Memory B cell (primary cell): Measurements from ENCODE around the gene FAM53B.

Experiments
- ATAC-seq: fragments of 150-1000 bp; cut with Tn5 transposase; 2 replicates; pipeline ENCODE4 v1.10.0; 2021; ENCODE audit warnings: low read depth, mild to moderate bottlenecking, moderate library complexity
- DNase-seq, 2 donors: peaks; one replicate each; pipeline ENCODE4 v3.0.0; 2022; ENCODE audit warnings: low spot score in 2 of 2
- H3K27ac Mint-ChIP-seq: one replicate; pipeline ENCODE4 v1.8.0; 2022; ENCODE audit warnings: mild to moderate bottlenecking, moderate library complexity, mixed read lengths
- H3K27me3 Mint-ChIP-seq: one replicate; pipeline ENCODE4 v1.8.0; 2022; ENCODE audit warnings: mixed read lengths
- H3K36me3 Mint-ChIP-seq: one replicate; pipeline ENCODE4 v1.8.0; 2022; ENCODE audit warnings: mild to moderate bottlenecking, mixed read lengths
- H3K4me1 Mint-ChIP-seq: one replicate; pipeline ENCODE4 v1.8.0; 2022; ENCODE audit warnings: mixed read lengths
- H3K4me3 Mint-ChIP-seq: one replicate; pipeline ENCODE4 v1.8.0; 2022; ENCODE audit warnings: mild to moderate bottlenecking, moderate library complexity, mixed read lengths
- H3K9me3 Mint-ChIP-seq: one replicate; pipeline ENCODE4 v1.8.0; 2022; ENCODE audit warnings: mixed read lengths

Gene FAM53B

GRCh38 chr10:124627866-124628675, 116.1 kb downstream of the FAM53B start:
- Mint-ChIP-seq H3K36me3 (peaks cover 7% of the 10 kb centered on the region), H3K9me3 (no peaks in the 10 kb centered on the region), H3K4me1 (peaks cover 37% of the 10 kb centered on the region), H3K27ac (peak overlapping the region; percentile 87), H3K27me3 (no peaks in the 10 kb centered on the region), H3K4me3 (peak overlapping the region; percentile 6)
- no peak for DNase-seq
- ATAC-seq, result no peak

- DNase-seq, result peak in 1 of 2 donors; percentile 50
Observed at GRCh38 chr10:124626759-124627380, 117.3 kb downstream of the FAM53B start.

GRCh38 chr10:124625831-124626238, 118.3 kb downstream of the FAM53B start:
- no peak overlapping the region for H3K4me3 Mint-ChIP-seq
- no peak for DNase-seq
- no peak overlapping the region for H3K27ac Mint-ChIP-seq
- no peaks in the 10 kb centered on the region for H3K27me3 Mint-ChIP-seq
- H3K9me3 Mint-ChIP-seq, result no peaks in the 10 kb centered on the region
- no peak for ATAC-seq
- H3K4me1 Mint-ChIP-seq, result peaks cover 39% of the 10 kb centered on the region
- peaks cover 8% of the 10 kb centered on the region for H3K36me3 Mint-ChIP-seq

More at GRCh38 chr10:124626759-124627380, 117.3 kb downstream of the FAM53B start:
- Mint-ChIP-seq H3K9me3 (no peaks in the 10 kb centered on the region), H3K36me3 (peaks cover 10% of the 10 kb centered on the region), H3K4me3 (peak overlapping the region; percentile 37), H3K4me1 (peaks cover 41% of the 10 kb centered on the region), H3K27me3 (no peaks in the 10 kb centered on the region), H3K27ac (peak overlapping the region; percentile 87)
- peak; percentile 92 for ATAC-seq

- ATAC-seq, result no peak
- H3K4me1 Mint-ChIP-seq, result peaks cover 41% of the 10 kb centered on the region
- H3K9me3 Mint-ChIP-seq, result no peaks in the 10 kb centered on the region
- no peak for DNase-seq
- H3K27me3 Mint-ChIP-seq, result no peaks in the 10 kb centered on the region
- peak overlapping the region; percentile 37 for H3K4me3 Mint-ChIP-seq
- H3K27ac Mint-ChIP-seq, result peak overlapping the region; percentile 88
- peaks cover 8% of the 10 kb centered on the region for H3K36me3 Mint-ChIP-seq
Observed at GRCh38 chr10:124624895-124625294, 119.3 kb downstream of the FAM53B start.

DNA sequence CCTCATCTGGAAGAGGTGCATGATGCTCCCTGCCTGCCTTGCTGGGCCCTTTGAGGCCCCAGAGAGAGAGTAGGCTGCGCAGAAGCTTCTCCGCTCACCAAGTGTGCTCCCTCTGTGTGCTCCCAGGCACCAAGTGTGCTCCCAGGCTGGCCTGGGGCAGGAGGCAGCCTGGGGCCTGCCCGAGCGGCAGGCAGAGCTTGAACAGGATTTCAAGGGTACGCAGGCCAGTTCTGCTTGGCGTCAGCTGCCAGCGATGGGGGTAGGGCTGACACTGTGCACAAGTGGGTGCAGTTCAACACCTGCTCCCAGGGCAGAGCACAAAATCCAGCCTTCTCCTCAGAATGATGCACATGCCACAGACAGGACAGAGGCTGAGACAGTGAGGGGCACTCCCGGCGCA, 119.7 kb downstream of the FAM53B start:
- Mint-ChIP-seq H3K27me3 (no peaks in the 10 kb centered on the region), H3K4me1 (peaks cover 42% of the 10 kb centered on the region), H3K4me3 (peak overlapping the region; percentile 37), H3K27ac (peak overlapping the region; percentile 88), H3K36me3 (peaks cover 8% of the 10 kb centered on the region), H3K9me3 (no peaks in the 10 kb centered on the region)
- DNase-seq (no peak), ATAC-seq (no peak)

- Mint-ChIP-seq H3K9me3 (no peaks in the 10 kb centered on the region), H3K36me3 (peaks cover 8% of the 10 kb centered on the region), H3K27ac (peak overlapping the region; percentile 95), H3K4me3 (no peak overlapping the region), H3K4me1 (peaks cover 42% of the 10 kb centered on the region), H3K27me3 (no peaks in the 10 kb centered on the region)
- DNase-seq, result no peak
- no peak for ATAC-seq
Observed at GRCh38 chr10:124624006-124624405, 120.2 kb downstream of the FAM53B start.

DNA sequence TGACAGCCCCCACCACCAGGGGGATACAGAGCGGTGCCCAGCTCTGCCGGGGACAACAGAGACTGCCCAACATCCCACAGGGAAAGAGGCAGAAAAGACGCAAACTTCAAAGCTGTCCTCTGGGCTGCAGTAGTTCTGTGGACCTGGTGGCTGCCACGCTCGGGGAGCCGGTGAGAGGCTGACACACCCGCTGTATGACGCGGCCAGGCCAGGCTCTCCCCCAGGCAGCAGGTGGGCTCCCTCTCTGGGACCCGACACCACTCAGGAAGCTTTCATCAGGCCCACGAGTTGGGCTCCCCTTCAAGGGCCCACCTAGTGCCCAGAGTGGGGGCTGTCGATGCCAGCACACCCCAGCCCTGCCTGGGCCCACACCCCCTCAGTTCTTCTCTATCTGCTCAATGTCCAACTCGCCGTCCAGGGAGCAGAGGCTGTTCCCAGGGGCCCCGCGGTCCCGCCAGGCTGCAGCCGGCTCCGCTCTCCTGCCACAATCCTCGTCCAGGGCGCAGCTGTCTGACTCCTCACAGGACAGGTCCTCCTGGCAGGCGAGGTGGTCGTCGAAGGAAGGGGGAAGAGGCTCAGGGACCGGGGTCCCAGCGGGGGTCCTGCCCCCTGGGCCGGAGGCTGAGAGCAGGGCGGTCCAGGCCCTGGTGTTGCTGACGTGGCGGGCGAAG, 121.2 kb downstream of the FAM53B start:
- Mint-ChIP-seq H3K27ac (peak overlapping the region; percentile 95), H3K4me3 (no peak overlapping the region), H3K4me1 (peaks cover 45% of the 10 kb centered on the region)

DNA sequence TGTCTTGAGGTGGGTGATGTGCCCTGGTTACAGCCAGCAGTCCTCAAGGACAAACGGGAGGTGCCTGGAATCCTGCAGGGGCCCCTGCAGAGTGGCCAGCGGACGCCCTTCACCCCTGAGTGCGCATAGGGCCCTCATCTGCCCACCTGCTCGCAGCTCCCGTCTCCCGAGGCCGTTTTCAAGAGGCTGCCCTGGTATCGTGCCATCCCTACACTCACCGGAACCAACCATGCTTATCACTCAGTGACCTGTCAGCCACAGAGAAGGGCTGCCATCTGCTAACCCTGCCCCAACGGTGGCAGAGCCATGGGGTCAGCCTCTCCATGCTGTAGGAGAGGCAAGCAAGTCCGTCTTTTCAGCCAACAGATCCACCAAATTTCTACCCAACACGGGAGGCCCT, 122.0 kb downstream of the FAM53B start:
- Mint-ChIP-seq H3K27ac (peak overlapping the region; percentile 95), H3K36me3 (peaks cover 8% of the 10 kb centered on the region), H3K4me1 (peaks cover 43% of the 10 kb centered on the region), H3K4me3 (peak overlapping the region; percentile 17), H3K27me3 (no peaks in the 10 kb centered on the region), H3K9me3 (no peaks in the 10 kb centered on the region)
- DNase-seq, result no peak
- ATAC-seq, result no peak

More for the DNA sequence above, 121.2 kb downstream of the FAM53B start:
- no peaks in the 10 kb centered on the region for H3K9me3 Mint-ChIP-seq
- peaks cover 8% of the 10 kb centered on the region for H3K36me3 Mint-ChIP-seq
- DNase-seq (no peak), ATAC-seq (no peak)
- no peaks in the 10 kb centered on the region for H3K27me3 Mint-ChIP-seq

DNA sequence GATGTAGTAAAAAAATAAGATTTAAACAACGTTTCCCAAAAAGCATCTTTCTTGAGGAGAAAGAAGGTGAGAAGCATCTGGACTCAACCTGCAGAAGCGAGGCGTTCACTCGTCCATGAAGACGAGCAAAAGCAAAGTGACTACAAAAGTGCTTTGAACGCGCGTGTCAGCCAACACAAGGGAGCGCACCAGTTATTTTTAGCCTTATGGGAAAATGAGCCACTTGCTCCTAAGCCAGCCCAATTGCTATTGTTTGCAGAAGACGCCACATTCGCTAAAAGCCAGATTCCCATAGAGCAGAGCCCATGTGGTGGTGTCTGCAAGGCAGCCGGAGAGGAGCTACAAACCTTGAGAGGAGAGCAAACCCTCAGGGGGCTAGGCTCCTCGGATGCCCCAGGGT, 122.5 kb downstream of the FAM53B start:
- Mint-ChIP-seq H3K27ac (peak overlapping the region; percentile 95), H3K4me1 (peaks cover 40% of the 10 kb centered on the region), H3K4me3 (no peak overlapping the region), H3K9me3 (no peaks in the 10 kb centered on the region), H3K36me3 (peaks cover 8% of the 10 kb centered on the region), H3K27me3 (no peaks in the 10 kb centered on the region)
- DNase-seq, result no peak
- ATAC-seq, result no peak

- peaks cover 40% of the 10 kb centered on the region for H3K4me1 Mint-ChIP-seq
- peak overlapping the region; percentile 95 for H3K27ac Mint-ChIP-seq
- DNase-seq, result no peak
- H3K36me3 Mint-ChIP-seq, result peaks cover 14% of the 10 kb centered on the region
- peak overlapping the region; percentile 81 for H3K4me3 Mint-ChIP-seq
- peak; percentile 47 for ATAC-seq
- H3K9me3 Mint-ChIP-seq, result no peaks in the 10 kb centered on the region
- H3K27me3 Mint-ChIP-seq, result no peaks in the 10 kb centered on the region
Observed at GRCh38 chr10:124619802-124620490, 124.2 kb downstream of the FAM53B start.

GRCh38 chr10:124619195-124619594, 125.0 kb downstream of the FAM53B start:
- H3K27ac Mint-ChIP-seq, result peak overlapping the region; percentile 95
- peaks cover 14% of the 10 kb centered on the region for H3K36me3 Mint-ChIP-seq
- no peaks in the 10 kb centered on the region for H3K27me3 Mint-ChIP-seq
- no peaks in the 10 kb centered on the region for H3K9me3 Mint-ChIP-seq
- peak in 1 of 2 donors; percentile 44 for DNase-seq
- peaks cover 36% of the 10 kb centered on the region for H3K4me1 Mint-ChIP-seq
- ATAC-seq, result peak; percentile 77
- peak overlapping the region; percentile 81 for H3K4me3 Mint-ChIP-seq

DNA sequence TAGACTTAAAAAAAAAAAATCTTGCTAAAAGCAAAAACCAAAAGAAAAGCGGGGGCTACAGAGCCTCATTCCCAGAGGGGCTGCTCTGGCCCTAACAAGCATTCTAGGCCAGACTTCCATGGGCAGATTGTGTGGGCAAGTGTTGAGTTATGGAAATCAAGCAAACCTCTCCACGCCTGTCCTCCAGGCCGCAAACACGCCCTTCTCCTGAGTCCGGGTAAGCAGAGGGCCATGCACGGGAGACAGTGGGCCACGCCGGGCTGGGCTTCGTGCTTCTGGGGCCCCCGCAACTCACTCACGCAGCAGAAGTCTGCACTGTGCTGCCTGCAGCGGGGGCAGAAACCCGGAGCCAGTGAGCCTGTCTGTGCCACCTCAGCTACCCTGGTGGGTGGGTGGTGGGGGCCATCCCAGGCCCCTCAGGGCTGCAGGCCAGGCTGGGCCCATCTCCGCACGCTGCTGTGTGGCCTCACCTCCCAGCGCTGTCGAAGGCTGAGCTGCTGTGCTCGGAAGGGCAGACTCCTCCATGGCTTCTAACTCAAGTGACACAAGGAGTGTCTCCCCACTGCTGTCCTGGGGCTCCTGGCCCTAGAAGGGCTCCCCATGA, 125.6 kb downstream of the FAM53B start:
- no peak for DNase-seq
- Mint-ChIP-seq H3K9me3 (no peaks in the 10 kb centered on the region), H3K4me1 (peaks cover 38% of the 10 kb centered on the region), H3K27ac (peak overlapping the region; percentile 95), H3K36me3 (peaks cover 12% of the 10 kb centered on the region), H3K4me3 (peak overlapping the region; percentile 81), H3K27me3 (no peaks in the 10 kb centered on the region)
- no peak for ATAC-seq

DNA sequence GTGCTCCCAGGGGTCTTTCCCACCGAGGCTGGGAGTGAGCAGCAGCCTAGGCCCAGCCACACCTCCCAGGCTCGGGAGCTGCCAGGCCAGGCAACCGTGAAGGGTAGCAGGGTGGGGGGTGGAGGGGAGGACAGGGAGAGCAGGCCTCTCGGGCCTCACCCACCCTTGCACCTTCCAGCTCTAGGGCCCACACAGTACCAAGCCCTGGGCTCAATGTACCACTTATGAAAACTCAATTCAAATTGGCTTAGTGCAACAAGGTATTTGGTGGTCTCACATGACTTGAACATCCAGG, 127.4 kb downstream of the FAM53B start:
- DNase-seq (no peak), ATAC-seq (no peak)
- Mint-ChIP-seq H3K4me3 (peak overlapping the region; percentile 60), H3K36me3 (peaks cover 8% of the 10 kb centered on the region), H3K9me3 (no peaks in the 10 kb centered on the region), H3K4me1 (peaks cover 50% of the 10 kb centered on the region), H3K27me3 (no peaks in the 10 kb centered on the region), H3K27ac (peak overlapping the region; percentile 95)
